A549 treated with AZD9567 at 1 μM for 4 hours (cell line): Measurements from ENCODE around the gene RHOU. TPM values are rescaled to one million over a fixed set of nuclear protein-coding genes. Genes with fewer than 3 reads are reported as not detected.

ENCODE experiments used
- total RNA-seq: library from RNA; stranded (reverse); fragments of 200-300 nt; extraction: Qiagen RNA extraction; gene quantifications from 5 replicates; pipeline ENCODE4 v1.2.3, GENCODE V29; 2022; ENCODE audit not compliant: insufficient read depth

RHOU gene
- total RNA-seq, result 5.5 to 9.9 TPM (median 8.3 TPM) in 5 replicates

DNA sequence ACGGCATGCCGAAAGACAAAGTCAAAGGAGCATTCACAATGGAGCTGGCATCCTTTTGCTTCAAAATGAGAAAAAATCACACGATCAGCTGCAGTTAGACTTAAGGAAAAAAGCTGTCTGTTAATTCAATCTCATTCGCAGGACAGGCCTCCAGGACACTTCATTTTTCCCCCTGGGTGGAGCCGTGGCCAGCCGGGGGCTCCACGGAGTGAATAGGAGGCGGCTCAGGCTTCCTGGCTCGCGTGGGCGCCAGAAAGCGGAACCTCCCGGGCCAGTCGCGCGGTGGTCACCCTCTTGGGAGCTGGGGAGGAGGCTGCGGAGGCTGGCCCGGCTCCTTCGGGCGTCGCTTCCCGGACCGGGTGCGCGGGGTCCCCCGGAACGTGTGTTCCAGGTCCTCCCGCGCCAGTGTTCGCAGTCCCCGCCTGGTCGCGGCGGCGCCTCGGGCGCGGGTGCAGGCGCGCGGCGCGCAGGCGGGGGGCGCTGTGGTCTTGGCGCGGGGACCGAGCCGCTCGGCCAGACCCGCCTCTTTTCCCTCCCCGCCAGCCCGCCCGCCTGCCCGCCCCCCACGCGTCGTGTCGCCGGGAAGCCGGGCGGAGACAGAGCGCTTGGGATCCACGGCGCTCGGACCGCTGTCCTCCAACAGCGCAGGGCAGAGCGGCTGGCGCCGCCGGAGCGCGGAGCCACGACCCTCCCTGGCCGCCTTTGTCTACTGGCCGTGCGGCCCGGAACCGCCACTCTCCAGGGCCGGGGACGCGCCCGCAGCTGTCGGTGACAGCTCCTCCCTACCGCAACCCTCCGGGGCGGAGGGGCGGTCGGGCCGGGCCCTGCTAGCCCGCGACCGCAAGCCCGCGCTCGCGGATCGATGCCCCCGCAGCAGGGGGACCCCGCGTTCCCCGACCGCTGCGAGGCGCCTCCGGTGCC, at the start of gene RHOU:
TSS of gene RHOU (plus strand) at position 599 of the 921 bp plus-strand sequence. CDS start at position 863, 264 bp downstream.

Other genes starting within 250 kb of the RHOU start
- 52.8 to 83.4 TPM (median 83.3 TPM) in 5 replicates for gene RNF187, start 248.1 kb upstream of the RHOU start, total RNA-seq